GM21515 (cell line): ENCODE results near the gene ZNF597.
A peak's percentile ranks its signal among the peaks of the same experiment; 100 is the strongest.

Experiments used
- ATAC-seq: cut with Tn5 transposase; IDR thresholded peaks from one replicate; pipeline ENCODE4 v1.9.1; 2021; ENCODE audit not compliant: unreplicated experiment

ZNF597 gene, protein sequence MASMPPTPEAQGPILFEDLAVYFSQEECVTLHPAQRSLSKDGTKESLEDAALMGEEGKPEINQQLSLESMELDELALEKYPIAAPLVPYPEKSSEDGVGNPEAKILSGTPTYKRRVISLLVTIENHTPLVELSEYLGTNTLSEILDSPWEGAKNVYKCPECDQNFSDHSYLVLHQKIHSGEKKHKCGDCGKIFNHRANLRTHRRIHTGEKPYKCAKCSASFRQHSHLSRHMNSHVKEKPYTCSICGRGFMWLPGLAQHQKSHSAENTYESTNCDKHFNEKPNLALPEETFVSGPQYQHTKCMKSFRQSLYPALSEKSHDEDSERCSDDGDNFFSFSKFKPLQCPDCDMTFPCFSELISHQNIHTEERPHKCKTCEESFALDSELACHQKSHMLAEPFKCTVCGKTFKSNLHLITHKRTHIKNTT

DNA sequence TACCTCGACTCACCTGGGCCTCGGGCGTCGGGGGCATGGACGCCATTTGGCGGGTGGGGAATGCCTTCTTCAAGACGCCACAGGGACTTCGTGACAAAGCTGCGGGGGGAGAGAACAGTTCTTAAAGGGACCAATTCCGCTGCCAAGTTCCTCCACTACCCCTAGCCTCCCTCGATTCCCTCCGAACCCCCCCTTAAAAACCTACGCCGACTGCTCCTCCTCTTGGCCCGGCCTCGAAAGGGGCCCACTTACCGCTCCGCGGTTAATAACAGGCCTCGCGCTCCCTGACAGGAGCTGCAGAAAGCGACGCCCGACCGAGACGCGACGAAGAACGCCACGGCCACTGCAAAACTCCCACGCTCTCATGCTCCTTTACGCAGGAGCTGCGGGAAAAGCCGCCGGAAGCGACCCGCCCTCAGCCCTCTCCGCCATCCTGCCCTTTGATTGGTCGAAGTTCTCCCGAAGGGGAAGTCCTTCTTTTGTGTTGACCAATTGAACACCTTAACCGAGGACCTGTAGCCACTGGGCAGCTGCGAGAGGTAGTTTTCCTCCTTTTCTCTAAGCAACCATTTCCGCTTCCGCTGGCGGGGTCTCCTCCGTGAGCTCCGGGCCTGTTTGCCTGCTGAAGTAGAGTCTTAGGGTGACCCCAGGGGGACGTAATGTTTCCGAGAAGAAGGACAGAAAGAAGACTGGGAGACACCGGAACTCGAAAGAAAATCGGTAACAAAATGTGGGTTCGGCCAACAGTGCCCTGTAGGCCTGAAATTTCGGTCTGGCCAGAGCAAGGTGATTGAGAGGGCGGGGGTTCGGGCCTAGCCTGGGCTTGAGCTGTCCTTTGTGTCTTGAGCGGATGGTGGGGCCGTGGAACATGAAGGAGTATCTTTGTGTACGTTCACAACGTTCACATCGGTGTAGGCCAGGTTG lies at the start of gene ZNF597, which contains the start of gene NAA60:
Gene ZNF597, minus strand, starts transcription at position 397 of the 924 bp plus-strand sequence. Its CDS starts 351 bp downstream, at position 46.
Gene NAA60, plus strand, starts transcription at position 573 of the 924 bp plus-strand sequence. CDS start 32,548 bp downstream, outside the sequence.
- ATAC-seq, result peak; percentile 84

- ATAC-seq, result no peak
These were observed 49.1 kb upstream of the ZNF597 start for GRCh38 chr16:3492356-3492755.

DNA sequence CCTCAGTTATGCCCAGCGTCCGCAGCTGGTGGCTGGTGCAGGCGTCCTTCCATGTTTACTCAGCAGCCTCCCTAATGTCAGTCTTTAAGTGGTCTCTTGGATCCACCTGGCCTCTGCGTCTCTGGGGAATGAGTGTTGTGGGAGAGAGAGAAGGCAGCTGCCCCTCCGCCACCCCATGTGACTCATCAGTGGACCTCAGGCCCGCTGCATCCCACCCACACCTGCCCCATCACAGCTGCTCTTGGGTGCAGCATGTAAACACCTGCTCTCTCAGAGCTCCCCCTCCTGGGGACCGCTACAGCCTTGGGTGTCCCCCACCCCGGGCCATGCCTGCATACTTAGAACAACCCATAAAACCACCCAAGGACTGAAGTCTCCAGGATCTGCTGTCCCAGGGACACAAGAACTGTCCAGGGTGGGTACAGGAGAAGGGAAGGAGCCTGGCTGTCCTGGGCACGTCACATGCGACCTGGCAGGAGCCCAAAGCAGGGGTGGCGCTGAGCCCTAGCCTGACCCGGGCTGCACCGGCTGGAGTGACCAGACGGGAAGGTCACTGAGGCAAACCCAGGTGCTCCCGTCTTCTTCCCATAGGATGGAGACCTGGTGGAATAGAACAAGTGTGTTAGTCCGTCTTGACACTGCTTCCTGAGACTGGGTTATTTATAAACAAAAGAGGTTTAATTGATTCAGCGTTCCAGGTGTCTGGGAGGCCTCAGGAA lies 47.8 kb upstream of the ZNF597 start:
- ATAC-seq, result no peak

GRCh38 chr16:3488801-3489200 lies 45.5 kb upstream of the ZNF597 start:
- ATAC-seq, result no peak

GRCh38 chr16:3487521-3488410 lies 44.5 kb upstream of the ZNF597 start:
- no peak for ATAC-seq

- no peak for ATAC-seq
These were observed 43.4 kb upstream of the ZNF597 start for GRCh38 chr16:3486506-3487215.

DNA sequence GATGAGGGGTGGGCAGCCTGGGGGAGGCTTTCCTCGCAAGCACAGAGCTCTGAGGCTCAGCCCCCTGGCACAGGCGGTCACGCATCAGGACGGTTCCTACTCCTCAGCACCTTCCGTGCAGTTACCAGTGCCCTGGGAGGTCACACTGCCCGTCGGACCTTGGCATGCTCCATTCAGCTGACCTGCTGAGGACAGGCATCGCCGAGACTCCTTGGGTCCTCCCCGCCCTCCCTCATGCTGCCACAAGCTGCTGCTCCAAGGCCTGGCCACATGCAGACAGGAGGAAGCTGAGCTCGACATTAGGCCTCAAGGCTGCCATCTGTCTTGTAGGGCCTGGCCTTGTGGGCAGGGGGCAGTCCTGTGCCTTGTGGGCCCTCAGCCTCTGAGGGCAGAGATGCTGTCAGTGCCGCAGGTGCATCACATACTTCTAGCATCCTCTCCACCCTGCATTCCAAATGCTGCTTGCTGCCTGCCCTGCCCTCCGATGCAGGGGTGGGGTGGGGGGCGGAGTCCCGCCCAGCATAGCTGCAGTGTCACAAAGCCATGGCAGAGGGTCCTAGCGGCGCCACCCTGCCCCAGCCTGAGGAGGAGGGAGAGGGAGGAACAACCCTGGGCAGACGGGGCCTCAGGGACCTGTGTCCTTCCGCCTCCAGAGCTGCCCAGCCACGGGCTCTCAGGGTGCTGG lies 42.7 kb upstream of the ZNF597 start:
- ATAC-seq, result no peak

- no peak for ATAC-seq
These were observed 41.9 kb upstream of the ZNF597 start for GRCh38 chr16:3485097-3485745.

DNA sequence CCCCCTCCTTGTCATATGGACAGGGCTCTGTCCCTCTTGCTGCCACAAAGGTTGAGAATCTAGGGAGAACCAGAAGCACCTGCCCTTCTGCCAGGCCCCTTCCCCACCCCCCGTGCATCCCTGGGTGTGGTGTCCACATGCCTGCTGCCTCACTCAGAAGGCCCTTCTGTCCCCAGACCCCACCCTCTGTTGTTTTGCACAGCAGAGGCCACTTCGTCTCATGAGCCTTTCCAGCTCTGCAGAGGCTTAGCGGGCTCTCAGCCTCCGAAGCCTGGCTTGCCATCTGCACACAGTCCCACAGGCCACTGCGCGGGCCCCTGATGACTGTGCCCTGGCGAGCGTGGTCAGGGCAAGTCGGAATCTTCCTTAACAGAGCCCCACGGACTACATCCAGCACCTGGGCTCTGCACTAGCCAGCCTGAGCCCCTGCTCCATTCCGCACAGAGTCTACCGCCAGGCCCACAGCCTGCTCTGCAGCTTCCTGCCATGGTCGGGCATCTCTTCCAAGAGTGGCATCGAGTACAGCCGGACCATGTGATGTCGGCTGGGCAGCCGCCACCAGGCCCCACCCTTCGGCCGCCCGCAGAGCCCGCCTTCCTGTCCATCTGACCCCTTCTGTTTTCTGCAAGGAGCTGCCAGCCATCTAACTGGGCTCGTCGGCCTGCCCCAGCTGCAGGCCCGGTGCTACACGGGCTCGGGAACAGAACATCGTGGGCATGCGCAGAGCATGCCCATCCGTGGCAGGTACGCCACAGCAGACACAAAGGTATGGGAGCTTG lies 41.2 kb upstream of the ZNF597 start:
- no peak for ATAC-seq

DNA sequence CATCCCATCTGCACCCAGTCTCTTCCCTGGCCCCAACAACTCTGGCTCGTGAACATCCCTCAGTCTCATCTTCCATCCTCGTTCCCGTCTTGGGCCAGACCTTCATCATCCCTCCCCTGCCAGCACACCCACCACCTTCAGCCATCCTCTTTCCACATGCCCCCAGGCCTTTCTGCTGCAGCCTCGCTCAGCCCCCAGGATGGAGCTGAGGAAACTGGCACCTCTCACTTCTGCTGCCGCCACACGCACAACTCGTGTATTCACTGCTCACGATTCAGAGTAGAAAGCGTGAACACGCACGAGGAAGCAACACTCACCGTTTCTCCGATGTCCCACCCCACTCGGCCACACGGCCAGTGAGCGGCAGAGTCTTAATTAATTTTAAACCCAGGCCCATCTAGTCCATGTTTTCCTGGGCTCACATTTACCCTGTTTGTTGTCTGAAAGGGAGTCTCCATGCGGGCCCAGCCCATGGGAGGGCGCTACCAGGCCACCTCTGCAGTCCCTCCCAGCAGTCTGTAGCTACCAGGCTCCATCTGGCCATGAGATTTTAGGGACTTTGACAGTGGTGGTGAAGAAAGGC lies 39.4 kb upstream of the ZNF597 start:
- no peak for ATAC-seq

GRCh38 chr16:3481696-3482658 lies 38.7 kb upstream of the ZNF597 start:
- no peak for ATAC-seq

- no peak for ATAC-seq
These were observed 37.8 kb upstream of the ZNF597 start for GRCh38 chr16:3480901-3481695.

- no peak for ATAC-seq
These were observed 36.4 kb upstream of the ZNF597 start for GRCh38 chr16:3479654-3480216.

DNA sequence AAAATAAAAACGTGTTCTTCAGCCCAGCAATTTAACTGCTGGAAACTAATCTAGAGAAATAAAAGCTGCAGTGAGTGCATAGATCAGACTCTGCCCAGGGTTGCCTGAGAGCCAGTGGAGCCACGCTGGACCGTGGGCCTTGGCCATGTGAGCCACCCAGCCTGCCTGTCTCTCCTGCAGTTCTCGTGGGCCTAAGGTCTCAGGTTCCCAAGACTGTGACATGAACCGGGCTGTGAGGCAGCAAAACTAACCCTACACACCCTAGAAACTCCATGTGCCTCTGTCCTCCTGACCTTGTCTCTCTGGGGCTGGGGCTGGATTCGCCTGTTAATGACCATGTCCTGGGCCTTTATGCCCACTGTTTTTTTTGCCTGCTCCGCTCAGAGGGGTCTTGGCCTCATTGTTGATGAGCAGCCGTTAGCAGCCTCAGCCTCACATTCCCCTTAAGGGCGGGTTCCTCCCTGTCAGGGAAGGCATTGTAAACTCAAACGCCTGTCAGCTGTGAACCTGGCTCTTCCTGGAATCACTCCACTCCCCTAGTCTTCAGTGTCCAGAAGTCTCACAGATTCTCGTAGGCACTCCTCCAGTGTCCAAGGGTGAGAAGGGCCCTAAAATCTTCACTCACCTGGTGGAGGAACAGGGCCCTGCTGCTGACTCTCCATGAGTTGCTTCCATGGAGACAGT lies 35.1 kb upstream of the ZNF597 start:
- ATAC-seq, result no peak
